GM19324 (cell line): ENCODE results near the gene KRTAP2-1.
"Not testable (repeated sequence)": the region's sequence is repeated elsewhere in the genome, so short reads cannot be mapped to it uniquely, and the experiment has no call there.

Source experiments
- ATAC-seq: cut with Tn5 transposase; IDR thresholded peaks from one replicate; pipeline ENCODE4 v1.9.1; 2021; ENCODE audit warnings: mild to moderate bottlenecking, moderate library complexity; ENCODE audit not compliant: unreplicated experiment, low FRiP score

The KRTAP2-1 gene, protein sequence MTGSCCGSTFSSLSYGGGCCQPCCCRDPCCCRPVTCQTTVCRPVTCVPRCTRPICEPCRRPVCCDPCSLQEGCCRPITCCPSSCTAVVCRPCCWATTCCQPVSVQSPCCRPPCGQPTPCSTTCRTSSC

DNA sequence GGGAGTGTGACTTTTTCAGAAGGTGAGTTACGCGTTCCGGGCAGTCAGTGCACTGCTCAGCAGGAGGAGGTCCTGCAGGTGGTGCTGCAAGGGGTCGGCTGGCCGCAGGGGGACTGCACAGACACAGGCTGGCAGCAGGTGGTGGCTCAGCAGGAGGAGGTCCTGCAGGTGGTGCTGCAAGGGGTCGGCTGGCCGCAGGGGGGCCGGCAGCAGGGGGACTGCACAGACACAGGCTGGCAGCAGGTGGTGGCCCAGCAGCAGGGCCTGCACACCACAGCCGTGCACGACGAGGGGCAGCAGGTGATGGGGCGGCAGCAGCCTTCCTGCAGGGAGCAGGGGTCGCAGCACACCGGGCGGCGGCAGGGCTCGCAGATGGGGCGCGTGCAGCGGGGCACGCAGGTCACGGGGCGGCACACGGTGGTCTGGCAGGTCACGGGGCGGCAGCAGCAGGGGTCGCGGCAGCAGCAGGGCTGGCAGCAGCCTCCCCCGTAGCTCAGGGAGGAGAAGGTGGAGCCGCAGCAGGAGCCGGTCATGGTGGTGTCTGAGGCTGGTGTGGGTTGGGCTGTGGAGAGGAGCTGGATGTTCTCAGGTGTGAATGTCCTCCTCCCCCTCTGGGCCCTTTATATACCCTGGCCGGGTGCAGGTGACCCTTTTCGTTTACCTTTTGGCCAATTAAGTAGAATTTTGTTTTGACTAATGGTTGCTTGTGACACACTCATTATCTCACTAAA is at the start of gene KRTAP2-1:
KRTAP2-1 (minus strand) TSS at position 582 of the 731 bp plus-strand sequence; CDS start at position 533, 49 bp downstream.
- ATAC-seq = not testable (repeated sequence)

DNA sequence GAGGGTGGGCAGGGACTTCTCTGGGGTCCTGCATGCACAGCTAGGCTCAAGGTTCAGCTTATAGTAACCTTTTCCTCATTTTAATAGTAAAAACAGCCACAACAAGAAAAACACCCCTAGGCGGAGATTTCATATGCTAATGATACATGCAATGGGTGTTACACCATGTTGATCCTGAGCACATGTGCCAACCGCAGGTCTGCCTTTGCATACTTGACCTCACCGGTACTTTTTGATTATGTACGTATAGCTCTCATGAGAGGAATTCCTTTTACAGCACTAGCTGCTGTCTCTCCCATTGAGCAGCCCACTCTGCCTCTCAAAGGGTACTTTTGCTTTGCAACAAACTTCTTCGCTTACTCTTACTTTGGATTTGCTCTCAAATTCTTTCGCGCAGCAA is 48.9 kb upstream of the KRTAP2-1 start:
- no peak for ATAC-seq

DNA sequence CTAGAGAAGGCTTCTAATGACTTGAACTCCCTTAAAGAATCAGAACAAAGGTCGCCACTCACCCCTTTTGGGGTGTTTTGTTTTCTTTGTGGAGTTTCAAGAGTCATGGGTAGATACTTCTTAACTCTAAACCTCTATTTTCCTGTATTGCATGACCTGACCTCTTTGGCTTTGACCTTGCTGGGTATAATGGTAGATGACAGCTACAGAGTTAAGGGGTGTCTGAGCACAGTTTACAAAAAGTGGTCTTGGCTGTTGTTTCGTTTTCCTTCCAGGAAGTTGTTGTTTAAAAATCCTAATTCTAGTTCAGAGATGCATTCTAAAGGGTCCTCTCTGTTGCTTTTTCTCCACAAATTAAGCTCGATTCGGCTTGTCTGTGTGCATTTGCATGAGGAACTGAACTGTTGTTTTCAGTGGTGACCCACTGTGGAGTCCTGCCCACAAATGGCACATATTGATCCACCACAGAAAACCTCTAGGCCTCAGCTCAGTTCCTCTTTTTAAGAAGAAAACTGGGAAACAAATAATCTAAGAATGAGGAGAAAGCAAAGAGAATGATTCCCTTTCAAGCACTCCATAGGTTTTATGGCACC is 41.7 kb upstream of the KRTAP2-1 start:
- ATAC-seq = not testable (repeated sequence)

DNA sequence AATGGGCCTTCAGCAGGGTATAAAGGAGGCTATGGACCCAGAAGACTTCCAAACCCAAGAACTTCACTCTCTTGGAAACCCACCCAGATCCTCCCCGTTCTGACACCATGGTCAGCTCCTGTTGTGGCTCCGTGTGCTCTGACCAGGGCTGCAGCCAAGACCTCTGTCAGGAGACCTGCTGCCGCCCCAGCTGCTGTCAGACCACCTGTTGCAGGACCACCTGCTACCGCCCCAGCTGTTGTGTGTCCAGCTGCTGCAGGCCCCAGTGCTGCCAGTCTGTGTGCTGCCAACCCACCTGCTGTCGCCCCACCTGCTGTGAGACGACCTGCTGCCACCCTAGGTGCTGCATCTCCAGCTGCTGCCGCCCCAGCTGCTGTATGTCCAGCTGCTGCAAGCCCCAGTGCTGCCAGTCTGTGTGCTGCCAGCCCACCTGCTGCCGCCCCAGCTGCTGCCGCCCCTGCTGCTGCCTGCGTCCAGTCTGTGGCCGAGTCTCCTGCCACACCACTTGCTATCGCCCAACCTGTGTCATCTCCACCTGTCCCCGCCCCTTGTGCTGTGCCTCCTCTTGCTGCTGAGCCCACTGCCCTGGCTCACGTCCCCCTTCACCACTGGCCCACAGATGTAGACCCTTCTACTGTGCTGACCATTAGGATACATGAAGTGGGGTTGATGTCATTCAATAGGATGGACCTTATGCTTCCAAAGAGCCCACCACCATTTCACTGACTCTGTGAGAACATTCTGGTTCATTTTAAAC is 37.2 kb upstream of the KRTAP2-1 start, which contains the start of gene KRTAP4-7:
KRTAP4-7 (plus strand) TSS at position 51 of the 757 bp plus-strand sequence; CDS start at position 108, 57 bp downstream.
- not testable (repeated sequence) for ATAC-seq

DNA sequence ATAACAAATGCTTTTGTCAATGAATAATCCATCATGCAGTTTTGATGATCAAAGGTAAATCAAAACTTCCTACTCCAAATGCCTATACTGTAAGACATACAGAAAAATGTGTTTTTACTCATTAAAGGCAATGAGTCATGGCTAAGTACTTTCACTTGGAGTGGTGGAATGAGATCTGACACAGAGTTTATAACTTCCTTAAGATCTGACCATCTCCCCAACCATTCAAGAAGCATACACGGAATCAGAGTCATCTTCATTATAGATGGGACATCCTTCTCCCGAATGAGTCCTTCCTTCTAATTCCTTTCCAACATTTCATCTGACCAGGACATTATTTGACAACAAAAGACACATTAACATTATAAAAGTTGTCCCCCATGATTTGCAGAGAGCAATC is 36.3 kb upstream of the KRTAP2-1 start:
- not testable (repeated sequence) for ATAC-seq

DNA sequence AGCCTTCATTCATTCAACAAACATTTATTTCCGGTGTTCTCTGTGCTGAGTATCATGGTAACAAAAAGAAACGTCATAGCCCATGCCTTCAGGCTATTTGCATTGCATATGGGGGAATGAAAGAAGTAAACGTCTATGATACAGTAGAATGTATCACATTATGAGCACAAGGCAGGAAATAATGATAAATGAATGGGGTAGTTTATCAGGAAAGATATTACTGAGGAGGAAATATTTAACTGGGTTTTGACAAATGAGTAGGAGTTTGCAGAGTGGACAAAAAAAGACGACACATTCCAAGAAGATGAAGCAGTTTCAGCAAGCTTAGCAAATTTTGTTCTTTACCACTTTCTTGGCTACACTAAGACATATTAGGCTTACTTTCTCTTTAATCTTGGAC is 35.5 kb upstream of the KRTAP2-1 start:
- ATAC-seq = no peak

DNA sequence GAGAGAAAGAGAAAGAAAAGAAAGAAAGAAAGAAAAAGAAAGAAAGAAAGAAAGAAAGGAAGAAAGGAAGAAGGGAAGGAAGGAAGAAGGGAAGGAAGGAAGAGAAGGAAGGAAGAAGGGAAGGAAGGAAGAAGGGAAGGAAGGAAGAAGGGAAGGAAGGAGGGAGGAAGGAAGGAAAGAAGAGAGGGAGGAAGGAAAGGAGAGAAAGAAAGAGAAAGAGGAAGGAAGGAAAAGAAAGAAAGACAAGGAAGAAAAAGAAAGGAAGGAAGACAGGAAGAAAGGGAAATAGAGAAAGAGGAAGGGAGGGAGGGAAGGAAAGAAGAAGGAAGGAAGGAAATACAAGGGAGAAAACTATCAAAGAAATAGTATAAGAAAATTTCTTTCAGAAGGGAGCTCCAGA is 29.7 kb upstream of the KRTAP2-1 start:
- no peak for ATAC-seq

DNA sequence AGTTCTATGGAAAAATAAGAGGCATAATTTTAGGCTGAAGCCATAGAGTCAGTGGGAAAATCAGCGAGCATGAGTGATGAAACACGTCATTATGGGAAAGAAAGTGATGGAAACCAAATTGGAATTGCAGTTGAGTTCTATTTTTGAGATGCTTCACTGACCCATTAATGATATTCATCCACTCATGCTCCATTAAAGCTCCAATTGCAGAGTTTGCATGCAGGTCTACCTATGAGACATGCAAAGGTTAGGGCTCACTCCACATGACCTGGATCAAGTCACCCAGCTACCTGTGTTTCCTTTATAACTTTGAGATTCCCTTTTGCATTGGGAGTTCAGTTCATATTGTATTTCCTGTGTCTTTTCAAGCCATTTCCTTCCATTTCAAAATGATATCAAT is 26.6 kb upstream of the KRTAP2-1 start:
- no peak for ATAC-seq

DNA sequence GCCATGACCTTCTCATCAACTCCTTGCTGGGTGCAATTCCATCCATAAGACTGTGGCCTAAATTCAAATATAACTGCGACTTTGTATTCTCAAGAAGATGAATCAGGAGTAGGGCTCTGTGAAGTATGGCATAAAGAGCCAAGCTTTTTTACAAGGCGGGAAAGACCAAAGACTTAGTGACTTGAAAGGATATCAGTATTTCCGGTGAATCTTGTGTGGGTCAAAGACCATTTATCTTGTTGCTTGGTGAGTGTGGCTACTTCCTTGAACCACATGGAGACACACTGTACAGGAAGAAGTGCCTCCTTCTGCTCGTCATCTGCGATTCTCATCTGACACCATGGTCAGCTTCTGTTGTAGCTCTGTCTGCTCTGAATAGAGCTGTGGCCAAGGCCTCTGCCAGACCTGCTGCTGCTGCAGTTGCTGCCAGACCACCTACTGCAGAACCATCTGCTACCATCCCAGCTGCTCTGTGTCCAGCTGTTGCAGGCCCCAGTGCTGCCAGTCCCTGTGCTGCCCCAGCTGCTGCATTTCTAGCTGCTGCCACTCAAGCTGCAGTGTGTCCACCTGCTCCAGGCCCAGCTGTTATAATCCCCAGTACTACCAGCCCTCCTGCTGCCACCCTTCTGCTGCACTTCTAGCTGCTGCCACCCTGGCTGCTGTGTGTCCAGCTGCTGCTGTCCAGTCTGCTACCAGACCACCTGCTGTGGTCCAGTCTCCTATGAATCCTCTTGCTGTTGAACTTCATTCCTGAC is 24.7 kb upstream of the KRTAP2-1 start:
- ATAC-seq = no peak

DNA sequence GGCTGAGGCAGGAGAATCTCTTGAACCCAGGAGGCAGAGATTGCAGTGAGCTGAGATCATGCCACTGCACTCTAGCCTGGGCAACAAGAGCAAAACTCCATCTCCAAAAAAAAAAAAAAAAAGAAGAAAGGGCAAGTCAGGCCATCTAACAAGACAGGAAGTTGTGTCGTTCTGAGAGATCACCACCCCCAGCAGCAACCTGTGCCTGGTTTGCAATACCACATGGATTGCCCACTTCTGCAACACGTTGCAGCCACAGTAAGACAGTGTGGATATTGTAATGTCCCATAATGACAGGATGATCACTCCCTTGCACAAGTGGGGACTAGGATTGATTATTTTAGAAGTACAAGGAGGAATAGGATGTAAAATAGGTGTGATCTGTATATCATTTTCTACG is 21.9 kb upstream of the KRTAP2-1 start:
- no peak for ATAC-seq

DNA sequence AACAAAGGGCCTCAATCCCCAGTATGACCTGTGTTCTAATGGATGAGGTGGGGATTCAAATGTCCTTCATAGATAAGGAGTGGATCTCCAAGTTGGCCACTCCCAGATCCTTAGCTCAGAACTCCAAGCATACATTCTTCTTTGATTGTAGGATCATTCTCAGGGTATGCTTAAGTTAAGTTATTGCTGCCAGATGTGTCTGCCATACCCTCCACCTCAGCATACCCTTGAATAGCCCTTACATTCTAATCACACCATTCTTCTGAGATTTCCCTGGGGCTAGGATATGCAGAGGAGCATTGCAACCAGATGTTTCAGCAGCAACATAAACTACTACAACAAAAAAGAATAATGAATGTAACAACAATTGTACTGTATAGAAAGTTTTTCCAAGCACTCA is 20.2 kb upstream of the KRTAP2-1 start:
- ATAC-seq = no peak

DNA sequence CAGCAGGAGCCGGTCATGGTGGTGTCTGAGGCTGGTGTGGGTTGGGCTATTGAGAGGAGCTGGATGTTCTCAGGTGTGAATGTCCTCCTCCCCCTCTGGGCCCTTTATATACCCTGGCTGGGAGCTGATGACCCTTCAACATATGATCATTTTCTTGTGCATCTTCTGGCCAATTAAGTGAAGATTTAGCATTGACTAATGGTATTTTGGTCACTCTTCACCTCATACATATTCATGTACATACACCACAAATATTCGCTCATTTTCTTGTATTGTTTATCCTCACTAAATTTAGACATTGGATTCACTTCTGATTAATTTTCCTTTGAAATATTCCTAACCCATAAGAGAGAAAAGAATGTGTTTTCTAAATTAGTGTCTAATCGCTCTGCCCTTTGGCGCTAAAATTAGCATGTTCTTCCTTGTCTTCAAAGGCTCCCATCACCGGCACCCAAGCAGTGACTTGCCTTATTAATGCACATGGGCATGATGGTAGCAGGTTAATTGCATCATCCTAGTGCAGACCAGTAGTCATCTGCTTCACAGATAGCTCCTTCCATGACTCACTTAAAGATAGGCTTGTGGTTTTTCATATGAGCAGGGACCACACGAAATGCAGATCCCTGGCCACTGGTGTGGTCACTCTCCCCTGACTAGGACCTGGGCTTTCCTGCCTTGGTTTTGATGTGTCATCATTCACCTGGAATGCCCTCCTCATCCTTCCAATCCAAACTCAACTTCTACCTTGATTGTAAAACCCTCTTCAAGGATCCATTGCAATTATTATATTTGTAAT is 18.9 kb upstream of the KRTAP2-1 start, which contains the start of gene KRTAP2-4:
KRTAP2-4 (minus strand) TSS at position 51 of the 796 bp plus-strand sequence; CDS start at position 17, 34 bp downstream.
- ATAC-seq = no peak

DNA sequence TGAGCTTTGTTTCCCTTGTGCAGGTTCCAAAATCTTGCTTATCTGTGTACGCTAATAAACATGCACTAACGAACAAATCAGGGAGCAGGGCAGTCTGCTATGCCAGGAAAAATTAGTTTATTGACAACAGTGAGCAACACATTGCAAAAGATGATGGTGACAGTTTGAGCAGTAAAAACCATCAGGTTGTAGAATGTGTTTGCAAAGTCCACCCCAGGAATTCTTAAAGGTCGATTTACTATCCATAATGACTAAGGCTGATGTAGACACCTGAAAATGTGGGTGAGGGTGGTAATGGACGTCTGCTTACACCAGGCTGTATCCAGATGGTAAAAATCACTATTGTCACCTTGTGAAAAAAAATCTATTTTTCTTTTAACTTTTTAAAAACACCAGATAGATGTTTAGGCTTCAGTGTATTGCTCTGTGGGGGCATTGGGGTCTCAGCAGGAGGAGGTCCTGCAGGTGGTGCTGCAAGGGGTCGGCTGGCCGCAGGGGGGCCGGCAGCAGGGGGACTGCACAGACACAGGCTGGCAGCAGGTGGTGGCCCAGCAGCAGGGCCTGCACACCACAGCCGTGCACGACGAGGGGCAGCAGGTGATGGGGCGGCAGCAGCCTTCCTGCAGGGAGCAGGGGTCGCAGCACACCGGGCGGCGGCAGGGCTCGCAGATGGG is 18.0 kb upstream of the KRTAP2-1 start:
- ATAC-seq = not testable (repeated sequence)

DNA sequence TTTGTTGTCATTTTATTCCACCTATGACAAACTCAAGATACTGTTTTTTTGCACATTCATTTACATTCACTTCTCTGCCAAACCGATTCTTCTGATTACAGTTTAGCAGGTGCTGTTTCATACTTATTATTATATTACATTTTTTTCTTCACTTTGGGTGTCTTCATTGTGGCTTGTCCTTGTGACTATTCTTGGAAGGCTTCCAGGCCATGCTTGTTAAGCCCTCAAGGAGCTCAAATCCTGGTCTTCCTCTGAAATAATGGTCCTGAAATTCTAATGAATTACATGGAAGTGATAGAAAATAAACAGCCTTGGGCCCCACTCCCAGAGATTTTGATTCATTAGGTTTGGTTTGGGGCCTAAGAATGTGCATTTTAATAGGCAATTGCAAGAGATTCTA is 17.2 kb upstream of the KRTAP2-1 start:
- no peak for ATAC-seq

DNA sequence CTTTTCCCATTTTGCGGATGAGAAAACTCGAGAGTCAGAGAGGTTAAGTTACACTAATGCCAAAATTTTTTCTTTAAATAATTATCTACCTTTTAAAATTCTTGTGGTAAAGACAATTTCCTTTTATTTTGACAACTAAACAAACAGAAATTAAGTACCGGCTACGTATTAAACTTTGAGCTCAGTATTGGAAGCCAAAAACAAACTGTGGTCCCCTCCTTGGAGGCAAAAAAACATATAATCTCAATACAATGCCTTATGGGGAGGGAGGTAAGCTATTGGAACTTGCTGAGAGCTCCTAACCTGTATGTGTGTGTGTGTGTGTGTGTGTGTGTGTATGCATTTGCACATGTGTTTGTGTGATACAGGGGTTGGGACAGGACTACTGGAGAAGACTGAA is 16.3 kb upstream of the KRTAP2-1 start:
- ATAC-seq = no peak

DNA sequence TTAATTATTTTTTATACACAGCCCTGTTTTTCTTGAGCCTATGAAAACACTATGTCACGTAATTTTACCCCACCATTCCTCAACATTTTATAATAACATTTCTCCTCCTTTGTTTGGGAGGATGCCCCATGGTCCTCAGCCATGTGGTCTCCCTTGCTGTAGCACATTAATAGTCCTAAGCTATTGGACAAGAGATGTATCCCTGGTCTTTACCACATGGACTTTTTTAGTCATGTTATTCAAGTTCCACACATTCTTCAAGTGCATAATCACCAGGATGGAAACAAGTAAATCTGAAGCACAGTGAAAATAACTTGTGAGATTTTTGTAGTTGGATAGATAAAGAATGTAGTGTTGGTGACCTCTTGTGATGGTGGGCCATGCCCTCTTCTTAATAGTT is 14.8 kb upstream of the KRTAP2-1 start:
- no peak for ATAC-seq

DNA sequence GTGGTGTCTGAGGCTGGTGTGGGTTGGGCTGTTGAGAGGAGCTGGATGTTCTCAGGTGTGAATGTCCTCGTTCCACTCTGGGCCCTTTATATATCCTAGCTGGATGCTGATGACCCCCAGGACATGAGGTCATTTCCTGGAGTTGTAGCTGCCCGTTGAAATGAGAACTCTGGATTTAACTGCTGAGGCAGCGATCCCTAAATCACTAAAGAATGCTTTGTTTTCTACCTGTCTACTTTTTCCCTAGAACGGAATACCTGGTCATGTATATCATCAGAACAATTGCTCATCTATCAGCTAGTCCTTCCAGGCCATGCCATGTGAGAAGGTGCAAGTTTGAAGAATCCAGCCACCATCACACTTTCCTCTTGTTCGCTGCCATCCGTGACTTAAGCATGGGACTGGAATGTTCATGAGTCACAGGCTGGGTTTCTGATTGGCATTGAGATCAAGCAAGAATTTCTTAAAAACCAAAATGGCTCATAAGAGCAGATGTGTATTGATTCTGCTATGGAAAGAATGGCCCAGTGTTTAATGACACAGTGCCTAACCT is 13.0 kb upstream of the KRTAP2-1 start, which contains the start of gene KRTAP2-3:
KRTAP2-3 (minus strand) TSS at position 63 of the 553 bp plus-strand sequence. CDS start 64 bp downstream, outside the sequence.
- ATAC-seq = no peak

DNA sequence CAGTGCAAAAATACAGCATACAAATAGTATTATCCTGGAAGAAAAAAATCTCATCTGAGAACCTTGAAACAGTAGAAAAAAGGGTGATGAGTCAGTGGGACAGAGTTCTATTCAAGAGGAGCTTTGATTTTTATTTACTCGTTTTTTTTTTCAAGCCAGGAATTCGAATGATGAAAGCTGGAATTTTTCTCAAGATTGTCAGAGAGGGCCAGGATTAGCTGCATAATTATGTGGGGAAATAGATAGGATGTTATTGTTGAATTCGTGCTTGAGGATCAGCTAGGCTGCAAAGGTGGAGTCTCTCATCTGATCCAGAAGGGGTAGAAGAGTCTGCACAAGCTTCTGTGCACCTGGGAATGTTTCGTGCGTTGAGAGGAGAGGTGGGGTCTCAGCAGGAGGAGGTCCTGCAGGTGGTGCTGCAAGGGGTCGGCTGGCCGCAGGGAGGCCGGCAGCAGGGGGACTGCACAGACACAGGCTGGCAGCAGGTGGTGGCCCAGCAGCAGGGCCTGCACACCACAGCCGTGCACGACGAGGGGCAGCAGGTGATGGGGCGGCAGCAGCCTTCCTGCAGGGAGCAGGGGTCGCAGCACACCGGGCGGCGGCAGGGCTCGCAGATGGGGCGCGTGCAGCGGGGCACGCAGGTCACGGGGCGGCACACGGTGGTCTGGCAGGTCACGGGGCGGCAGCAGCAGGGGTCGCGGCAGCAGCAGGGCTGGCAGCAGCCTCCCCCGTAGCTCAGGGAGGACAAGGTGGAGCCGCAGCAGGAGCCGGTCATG is 12.3 kb upstream of the KRTAP2-1 start:
- not testable (repeated sequence) for ATAC-seq
